GM18861 (cell line): ENCODE results near the gene ERICH6.
"Not testable (repeated sequence)": the region's sequence is repeated elsewhere in the genome, so short reads cannot be mapped to it uniquely, and the experiment has no call there.

Experiments used
- ATAC-seq: cut with Tn5 transposase; IDR thresholded peaks from one replicate; pipeline ENCODE4 v1.9.1; 2021; ENCODE audit not compliant: unreplicated experiment

Gene ERICH6

GRCh38 chr3:150682279-150682678, 21.4 kb downstream of the ERICH6 start:
- no peak for ATAC-seq

DNA sequence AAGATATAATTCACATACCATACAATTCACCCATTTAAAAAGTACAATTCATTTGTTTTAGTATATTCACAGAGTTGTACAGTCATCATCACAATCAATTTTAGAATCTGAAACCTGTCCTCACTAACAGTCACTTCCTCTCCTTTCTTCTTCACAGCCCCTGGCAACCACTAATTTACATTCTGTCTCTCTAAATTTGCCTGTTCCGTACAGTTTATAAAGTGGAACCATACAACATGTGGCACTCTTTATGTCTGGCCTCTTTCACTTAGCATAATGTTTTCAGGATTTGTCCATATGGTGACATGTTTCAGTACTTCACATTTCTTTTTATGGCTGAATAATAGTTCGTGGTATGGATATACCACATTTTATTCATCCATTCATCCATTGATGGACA, 22.7 kb downstream of the ERICH6 start:
- peak; percentile 97 for ATAC-seq

GRCh38 chr3:150680562-150680961, 23.2 kb downstream of the ERICH6 start:
- peak; percentile 19 for ATAC-seq

- no peak for ATAC-seq
These were observed 28.1 kb downstream of the ERICH6 start for GRCh38 chr3:150675587-150675986.

DNA sequence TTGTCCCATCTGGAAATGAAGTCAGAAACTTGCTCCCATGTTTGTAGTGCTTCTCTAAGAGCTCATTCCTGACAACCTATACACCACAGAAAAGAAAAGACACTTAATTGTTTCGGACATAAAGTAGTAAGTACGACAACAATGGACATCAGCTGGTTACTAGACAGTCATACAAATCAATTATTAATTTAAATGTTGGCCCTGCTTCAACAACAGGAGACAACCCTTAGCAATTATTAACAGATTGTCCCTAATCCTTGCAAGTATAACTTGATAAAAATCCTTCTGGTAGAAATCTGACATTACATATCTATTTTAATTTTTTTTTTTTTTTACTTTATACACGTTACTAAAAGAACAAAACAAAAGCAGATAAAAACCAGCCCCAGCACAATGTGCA, 29.8 kb downstream of the ERICH6 start:
- ATAC-seq, result no peak

DNA sequence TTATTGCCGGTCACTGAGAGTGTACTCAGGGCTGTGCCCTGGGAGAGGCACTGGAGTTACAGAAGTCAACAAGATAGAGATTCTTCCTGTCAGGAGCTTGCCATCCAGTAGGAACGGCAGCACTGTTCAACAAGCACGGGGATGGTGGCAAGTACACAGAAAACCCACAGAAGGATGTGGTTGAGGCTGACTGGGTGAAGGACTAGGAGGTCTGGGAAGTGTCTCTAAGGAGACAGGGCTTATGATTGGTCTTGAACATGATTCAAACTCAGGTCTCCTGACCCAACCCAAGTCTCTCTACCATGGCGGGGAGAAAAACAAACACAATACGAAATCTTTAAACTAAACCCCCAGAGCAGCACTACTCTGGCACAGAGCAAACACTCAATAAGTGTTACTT, 37.6 kb downstream of the ERICH6 start:
- no peak for ATAC-seq

DNA sequence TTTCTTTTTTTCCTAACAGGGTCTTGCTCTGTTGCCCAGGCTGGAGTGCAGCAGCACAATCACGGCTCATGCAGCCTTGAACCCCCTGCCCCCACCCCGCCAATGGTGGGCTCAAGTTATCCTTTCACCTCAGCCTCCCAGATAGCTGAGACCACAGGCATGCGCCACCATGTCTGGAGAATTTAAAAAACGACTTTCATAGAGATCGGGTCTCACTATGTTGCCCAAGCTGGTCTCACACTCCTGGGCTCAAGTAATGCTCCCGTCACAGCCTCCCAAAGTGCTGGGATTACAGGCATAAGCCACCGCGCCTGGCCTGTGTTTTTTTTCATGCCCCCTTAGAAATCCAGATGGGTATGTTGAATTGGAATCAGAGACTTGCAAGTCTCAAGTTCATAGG, 40.3 kb downstream of the ERICH6 start:
- ATAC-seq, result no peak

DNA sequence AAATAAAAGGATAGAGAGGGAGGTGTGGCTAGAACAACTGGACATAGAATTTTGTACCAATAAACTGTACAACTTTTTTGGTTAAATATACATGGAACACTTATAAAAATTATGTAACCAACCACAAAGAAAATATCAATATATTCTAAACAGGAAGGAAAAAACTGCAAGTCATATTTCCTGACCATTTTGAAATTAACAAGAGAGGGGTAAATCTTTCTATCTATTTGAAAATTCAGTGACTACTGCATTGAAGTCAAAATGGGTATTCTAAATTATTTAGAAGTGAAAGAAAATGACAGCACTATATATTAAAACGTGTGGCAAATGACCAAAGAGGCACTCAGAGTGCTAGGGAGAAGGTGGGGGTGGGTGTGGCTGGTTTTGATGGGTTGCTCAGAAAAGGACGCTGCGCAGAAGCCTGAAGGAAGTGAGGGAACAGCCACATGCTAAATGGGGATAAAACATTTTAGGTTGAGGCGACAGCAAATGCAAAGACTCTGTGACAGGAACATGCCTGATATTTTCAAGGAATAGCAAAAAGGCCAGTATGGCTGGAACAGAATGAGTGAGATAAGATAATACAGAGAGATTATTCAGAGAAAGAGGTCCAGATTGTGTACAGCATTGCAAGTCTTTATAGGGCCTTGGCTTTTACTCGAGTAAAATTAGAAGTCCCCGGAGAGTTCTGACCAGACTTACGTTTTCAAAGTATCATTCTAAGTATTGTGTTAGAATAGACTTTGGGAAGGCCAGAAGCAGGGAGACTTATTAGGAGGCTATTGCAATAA, 41.1 kb downstream of the ERICH6 start:
- no peak for ATAC-seq

GRCh38 chr3:150656316-150656715, 47.4 kb downstream of the ERICH6 start:
- ATAC-seq, result no peak

GRCh38 chr3:150653110-150653561, 50.6 kb downstream of the ERICH6 start:
- ATAC-seq, result peak; percentile 58

DNA sequence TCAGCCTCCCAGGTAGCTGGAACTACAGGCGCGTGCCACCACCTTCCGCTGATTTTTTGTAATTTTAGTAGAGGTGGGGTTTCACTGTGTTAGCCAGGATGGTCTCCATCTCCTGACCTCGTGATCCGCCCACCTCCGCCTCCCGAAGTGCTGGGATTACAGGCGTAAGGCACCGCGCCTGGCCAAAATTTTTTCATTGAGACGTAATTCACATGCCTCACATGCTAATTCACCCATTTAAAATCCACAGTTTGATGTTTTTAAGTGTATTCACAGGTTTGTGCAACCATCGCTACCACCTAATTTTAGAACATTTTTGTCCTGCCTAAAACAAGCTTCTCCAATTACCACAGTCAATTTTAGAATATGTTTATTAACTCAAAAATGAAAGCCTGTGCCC, 63.5 kb downstream of the ERICH6 start:
- no peak for ATAC-seq

GRCh38 chr3:150639262-150639661, 64.5 kb downstream of the ERICH6 start:
- no peak for ATAC-seq

- ATAC-seq, result no peak
These were observed 67.5 kb downstream of the ERICH6 start for GRCh38 chr3:150636258-150636657.

- peak; percentile 90 for ATAC-seq
These were observed 68.2 kb downstream of the ERICH6 start for GRCh38 chr3:150635526-150635925.

- ATAC-seq, result no peak
These were observed 68.6 kb downstream of the ERICH6 start for GRCh38 chr3:150635076-150635475.

DNA sequence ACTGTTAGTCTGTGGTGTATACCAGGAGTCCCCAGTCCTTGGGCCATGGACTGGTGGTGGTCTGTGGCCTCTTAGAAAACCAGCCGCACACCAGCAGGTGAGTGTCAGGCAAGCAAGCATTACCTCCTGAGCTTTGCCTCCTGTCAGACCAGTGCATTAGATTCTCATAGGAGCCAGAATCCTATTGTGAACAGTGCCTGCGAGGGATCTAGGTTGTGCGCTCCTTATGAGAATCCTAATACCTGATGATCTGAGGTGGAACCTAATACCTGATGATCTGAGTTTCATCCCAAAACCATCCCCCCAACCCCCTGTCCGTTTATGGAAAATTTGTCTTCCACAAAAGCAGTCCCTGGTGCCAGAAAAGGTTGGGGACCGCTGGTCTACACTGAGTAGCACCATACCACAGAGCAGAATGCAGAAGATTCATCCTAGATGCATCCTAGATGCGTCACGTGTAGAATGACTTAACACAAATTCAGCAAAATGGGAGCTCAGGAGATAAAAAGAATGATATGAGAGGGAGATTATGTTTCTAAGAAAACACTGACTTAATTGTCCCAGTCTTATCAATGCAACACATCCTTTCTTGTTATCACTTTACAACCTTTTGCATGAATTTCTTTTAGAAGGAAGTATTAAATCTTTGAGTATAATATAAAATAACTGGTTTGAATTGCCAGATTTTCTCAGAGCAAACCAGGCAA, 72.1 kb downstream of the ERICH6 start:
- ATAC-seq, result no peak

DNA sequence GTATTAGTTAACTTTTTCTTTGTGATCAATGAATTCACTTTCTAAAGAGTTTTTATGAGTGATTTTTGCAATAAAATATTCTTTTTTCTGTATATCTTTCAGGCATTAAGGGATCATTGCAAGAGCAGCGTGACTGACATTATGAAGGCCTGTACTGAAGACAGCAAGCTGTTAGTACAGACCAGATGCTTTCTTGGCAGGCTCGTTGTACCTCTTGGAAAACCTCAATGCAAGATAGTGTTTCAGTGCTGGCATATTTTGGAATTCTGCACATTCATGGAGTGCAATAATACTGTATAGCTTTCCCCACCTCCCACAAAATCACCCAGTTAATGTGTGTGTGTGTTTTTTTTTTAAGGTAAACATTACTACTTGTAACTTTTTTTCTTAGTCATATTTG, 76.2 kb downstream of the ERICH6 start:
- ATAC-seq, result no peak

DNA sequence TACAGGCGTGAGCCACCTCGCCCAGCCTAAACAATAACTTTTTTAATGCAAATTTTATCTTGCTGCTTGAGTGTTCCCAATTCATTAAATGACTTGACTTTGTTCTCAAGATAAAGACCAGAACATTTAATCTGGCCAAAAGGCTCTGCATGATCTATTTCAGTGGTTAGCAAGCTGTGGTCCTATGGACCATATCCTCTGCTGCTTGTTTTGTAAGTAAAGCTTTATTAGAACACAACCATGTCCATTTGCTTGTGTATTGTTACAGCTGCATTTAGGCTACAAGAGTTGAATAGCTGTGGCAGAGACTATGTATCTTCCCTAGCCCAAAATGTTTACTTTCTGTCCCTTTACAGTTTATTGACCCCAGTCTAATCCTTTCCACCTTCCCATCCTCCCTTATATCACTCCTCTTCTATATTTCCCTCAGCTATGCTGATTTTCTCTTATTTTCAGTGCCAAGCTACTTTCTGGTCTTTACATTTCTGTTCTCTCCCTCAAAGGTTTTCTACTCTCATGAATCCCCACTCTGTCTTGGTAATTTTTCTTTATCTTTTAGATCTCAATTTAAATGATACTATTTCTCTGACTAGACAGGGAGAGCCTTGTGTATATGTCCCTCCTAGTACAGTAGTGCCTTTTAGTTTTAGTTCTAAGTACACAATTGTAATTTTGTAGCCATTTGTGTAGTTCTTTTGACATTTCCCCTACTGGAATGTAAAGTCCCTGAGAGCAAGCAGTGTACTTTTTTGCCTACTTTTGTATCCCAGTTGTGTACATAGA, 77.4 kb downstream of the ERICH6 start:
- ATAC-seq, result no peak

DNA sequence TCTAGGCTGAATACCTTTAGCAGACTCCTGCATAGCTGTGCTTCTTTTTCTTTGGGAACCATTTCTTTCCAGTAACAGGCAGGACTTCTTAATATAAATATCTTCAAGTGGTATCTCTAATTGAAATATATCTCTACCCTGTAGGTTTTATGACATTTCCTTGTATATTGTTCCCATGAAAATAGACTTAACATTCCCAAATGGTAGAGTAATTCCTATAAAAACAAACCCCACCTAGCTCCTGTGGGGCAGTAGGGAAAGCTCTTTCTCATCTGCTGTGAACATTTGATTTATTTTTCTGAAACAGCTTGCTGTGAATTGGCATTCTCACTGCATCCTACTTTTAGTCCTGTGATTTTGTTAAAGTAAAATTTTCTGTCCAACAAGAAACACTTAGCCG, 79.8 kb downstream of the ERICH6 start:
- ATAC-seq, result no peak

DNA sequence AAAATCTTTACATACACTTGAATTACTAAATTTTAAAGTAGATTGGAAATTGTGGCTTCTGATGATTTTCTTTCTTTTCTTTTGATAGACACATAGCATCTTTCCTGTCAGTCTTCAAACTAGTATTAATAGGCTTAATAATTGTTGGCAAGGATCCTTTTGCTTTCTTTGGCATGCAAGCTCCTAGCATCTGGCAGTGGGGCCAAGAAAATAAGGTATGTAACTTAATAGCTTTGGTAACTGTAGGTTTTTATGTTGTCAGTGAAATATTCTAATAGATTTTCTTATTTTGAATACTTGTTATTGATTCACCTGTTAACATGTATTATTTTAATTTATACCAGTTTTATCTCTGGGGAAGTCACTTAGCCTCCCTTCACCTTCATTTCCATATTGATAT, 80.8 kb downstream of the ERICH6 start:
- ATAC-seq, result not testable (repeated sequence)

DNA sequence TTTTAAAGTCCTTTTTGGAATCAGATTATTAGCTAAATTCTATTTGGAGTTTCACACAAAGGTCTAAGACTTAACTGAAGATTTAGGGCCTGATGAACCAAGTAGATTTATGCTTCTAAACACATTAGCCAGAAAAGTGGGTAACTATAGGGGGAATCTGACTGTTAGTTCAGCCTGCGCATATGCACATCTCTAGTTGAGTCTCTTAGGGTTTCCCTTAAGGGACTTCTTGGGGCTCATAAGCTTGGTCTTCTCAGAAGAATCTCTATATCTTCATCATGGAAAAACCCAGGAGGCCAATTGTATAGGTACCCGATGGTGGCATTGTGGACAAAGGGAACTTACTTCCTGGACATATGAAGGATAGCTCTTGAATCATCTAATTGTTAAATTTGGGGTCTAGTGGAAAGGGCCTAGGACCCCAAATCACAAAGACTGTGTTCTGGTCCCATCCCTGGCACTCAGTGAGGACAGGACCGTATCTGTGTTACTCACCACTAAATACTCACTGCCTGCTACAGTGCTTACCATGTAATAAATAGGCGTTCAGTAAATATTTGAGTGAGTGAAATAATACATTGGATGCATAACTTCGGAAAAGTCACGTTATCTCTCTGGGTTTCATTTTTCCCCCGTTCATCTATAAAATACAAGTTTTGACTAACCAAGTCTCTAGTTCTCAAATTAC, 83.6 kb downstream of the ERICH6 start:
- ATAC-seq, result no peak
